WTC11 (cell line): Measurements from ENCODE around the gene ATP2C1. TPM values are rescaled to one million over a fixed set of nuclear protein-coding genes. Genes with fewer than 3 reads are reported as not detected.

Experiments
- ATAC-seq: fragments of 200-7000 bp; cut with Tn5 transposase; 2 replicates; pipeline ENCODE4 v1.10.0; 2021; ENCODE audit warnings: mild to moderate bottlenecking, moderate library complexity
- CTCF ChIA-PET: fragments of 300-600 bp; sonication (Branson Sonifier 250); formaldehyde crosslinking; loops from one replicate; lab custom pipeline; 2021; ENCODE audit warnings: antibody characterized with exemption; lab: Charles Lee
- POLR2A ChIA-PET: fragments of 350-600 bp; sonication (Branson Sonifier 250); formaldehyde crosslinking; loops from one replicate; lab custom pipeline; 2021; ENCODE audit warnings: antibody characterized with exemption; lab: Charles Lee
- DNase-seq: peaks from one replicate; pipeline ENCODE4 v3.0.0; 2021; ENCODE audit warnings: low spot score
- H3K27ac Mint-ChIP-seq: 2 replicates; pipeline ENCODE4 v1.8.0; 2021; ENCODE audit warnings: mixed read lengths
- H3K27me3 Mint-ChIP-seq: 2 replicates; pipeline ENCODE4 v1.8.0; 2021; ENCODE audit warnings: low read depth, mild to moderate bottlenecking, moderate library complexity, mixed read lengths
- H3K36me3 Mint-ChIP-seq: 2 replicates; pipeline ENCODE4 v1.8.0; 2021; ENCODE audit warnings: mixed read lengths
- H3K4me1 Mint-ChIP-seq: 2 replicates; pipeline ENCODE4 v1.8.0; 2022; ENCODE audit warnings: mixed read lengths
- H3K4me3 Mint-ChIP-seq: 2 replicates; pipeline ENCODE4 v1.8.0; 2021; ENCODE audit warnings: mild to moderate bottlenecking, moderate library complexity, mixed read lengths
- H3K9me3 Mint-ChIP-seq: 2 replicates; pipeline ENCODE4 v1.8.0; 2021; ENCODE audit warnings: mixed read lengths
- ELF4 ChIP-seq: sonication (generic); formaldehyde crosslinking; IDR thresholded peaks from 2 replicates; pipeline ENCODE4 v1.8.1; 2022; ENCODE audit warnings: low read depth, mild to moderate bottlenecking, moderate library complexity, missing genetic modification reagents
- JUN ChIP-seq: sonication (generic); formaldehyde crosslinking; IDR thresholded peaks from 2 replicates; pipeline ENCODE4 v1.8.0; 2023; ENCODE audit warnings: mild to moderate bottlenecking, missing genetic modification reagents
- MXD4 ChIP-seq: fragments of 250-450 bp; sonication (Bioruptor Pico); IDR thresholded peaks from 2 replicates; pipeline ENCODE4 v1.8.0; 2021; ENCODE audit warnings: mild to moderate bottlenecking, moderate library complexity, borderline replicate concordance
- MYBL2 ChIP-seq: sonication (generic); formaldehyde crosslinking; IDR thresholded peaks from 2 replicates; pipeline ENCODE4 v1.8.1; 2023; ENCODE audit warnings: mild to moderate bottlenecking, moderate library complexity, missing genetic modification reagents
- NFE2L1 ChIP-seq: sonication (generic); formaldehyde crosslinking; IDR thresholded peaks from 2 replicates; pipeline ENCODE4 v1.8.1; 2023; ENCODE audit warnings: missing genetic modification reagents
- OVOL2 ChIP-seq: fragments of 250-450 bp; sonication (Bioruptor Pico); IDR thresholded peaks from 2 replicates; pipeline ENCODE4 v1.9.0; 2021; ENCODE audit warnings: mild to moderate bottlenecking, borderline replicate concordance
- RORB ChIP-seq: fragments of 250-450 bp; sonication (Bioruptor Pico); IDR thresholded peaks from 2 replicates; pipeline ENCODE4 v1.9.0; 2021; ENCODE audit warnings: mild to moderate bottlenecking
- ZNF219 ChIP-seq: sonication (generic); formaldehyde crosslinking; IDR thresholded peaks from 2 replicates; pipeline ENCODE4 v1.8.0; 2023; ENCODE audit warnings: missing genetic modification reagents, mild to moderate bottlenecking, borderline replicate concordance
- ZNF232 ChIP-seq: sonication (generic); formaldehyde crosslinking; IDR thresholded peaks from 2 replicates; pipeline ENCODE4 v1.8.0; 2022; ENCODE audit warnings: mild to moderate bottlenecking, missing genetic modification reagents
- ZNF263 ChIP-seq: sonication (generic); formaldehyde crosslinking; IDR thresholded peaks from 2 replicates; pipeline ENCODE4 v1.8.1; 2022; ENCODE audit warnings: low read depth, mild to moderate bottlenecking, moderate library complexity, missing genetic modification reagents
- total RNA-seq: library from RNA; stranded (reverse); gene quantifications from 3 replicates; pipeline ENCODE4 v1.2.3, GENCODE V29; 2021
- TF ChIP-seq, protein P1 (sequence below): fragments of 250-450 bp; sonication (Bioruptor Pico); conservative IDR thresholded peaks from 2 replicates; pipeline ENCODE4 v1.9.0; 2021; ENCODE audit warnings: mild to moderate bottlenecking
- TF ChIP-seq, protein P2 (sequence below): fragments of 250-450 bp; sonication (Bioruptor Pico); IDR thresholded peaks from 2 replicates; pipeline ENCODE4 v1.8.0; 2021; ENCODE audit warnings: mild to moderate bottlenecking
- TF ChIP-seq, protein P3 (sequence below): fragments of 200-600 bp; IDR thresholded peaks from 2 replicates; pipeline ENCODE4 v1.8.0; 2022; ENCODE audit warnings: antibody characterized with exemption
- TF ChIP-seq, protein P4 (sequence below): sonication (generic); formaldehyde crosslinking; IDR thresholded peaks from 2 replicates; pipeline ENCODE4 v1.8.1; 2023; ENCODE audit warnings: mild to moderate bottlenecking, missing genetic modification reagents
- TF ChIP-seq, protein P5 (sequence below): sonication (generic); formaldehyde crosslinking; IDR thresholded peaks from 2 replicates; pipeline ENCODE4 v1.8.0; 2023; ENCODE audit warnings: missing genetic modification reagents, mild to moderate bottlenecking, borderline replicate concordance

ATP2C1 gene
- total RNA-seq, 1 experiment from 2014 or later = 62.5 TPM

DNA sequence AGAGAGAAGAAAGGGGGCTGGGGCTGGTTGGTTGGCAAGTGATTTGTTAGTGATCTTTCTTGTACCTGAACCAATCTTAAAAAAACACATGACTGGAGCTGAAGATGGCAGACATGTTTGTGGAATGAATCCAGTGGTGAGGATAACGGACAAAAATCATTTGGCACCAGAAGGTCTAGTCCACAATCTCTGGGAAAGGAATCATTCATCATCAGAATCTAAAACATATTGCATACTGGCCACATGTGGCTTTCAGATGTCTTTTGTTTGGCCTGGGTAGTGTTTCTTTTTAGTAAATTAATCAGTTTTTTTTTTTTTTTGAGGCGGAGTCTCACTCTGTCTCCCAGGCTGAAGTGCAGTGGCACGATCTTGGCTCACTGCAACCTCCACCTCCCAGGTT, 137.8 kb downstream of the ATP2C1 start (continued):
- TF ChIP-seq, protein P1, sequence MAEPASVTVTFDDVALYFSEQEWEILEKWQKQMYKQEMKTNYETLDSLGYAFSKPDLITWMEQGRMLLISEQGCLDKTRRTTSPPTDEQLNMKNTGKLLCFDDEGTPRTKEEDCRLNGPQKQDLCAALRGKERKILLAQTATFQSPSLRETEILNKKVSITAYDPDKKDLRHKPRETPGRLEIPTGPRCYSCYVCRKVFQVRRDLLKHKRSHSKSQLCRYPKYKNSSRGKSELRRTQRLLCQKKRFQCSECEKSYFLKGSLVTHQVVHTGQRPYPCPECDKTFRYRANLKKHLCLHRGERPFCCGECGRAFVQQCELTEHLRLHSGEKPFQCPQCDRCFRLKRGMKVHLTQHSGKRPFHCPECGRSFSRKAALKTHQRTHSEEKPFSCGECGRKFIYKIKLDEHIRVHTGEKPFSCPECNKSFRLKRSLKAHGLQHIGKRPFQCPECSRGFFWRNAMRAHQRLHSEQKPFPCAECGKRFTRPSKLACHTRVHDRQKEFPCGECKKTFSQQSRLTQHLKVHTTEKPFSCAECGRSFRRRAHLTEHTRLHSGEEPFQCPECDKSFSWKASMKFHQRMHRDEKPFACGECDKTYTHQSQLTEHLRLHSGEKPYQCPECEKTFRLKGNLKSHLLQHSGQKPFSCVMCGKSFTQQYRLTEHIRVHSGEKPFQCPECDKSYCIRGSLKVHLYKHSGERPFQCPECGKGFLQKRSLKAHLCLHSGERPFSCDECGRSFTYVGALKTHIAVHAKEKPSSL (CRISPR knock-in tag) = no peak
- TF ChIP-seq, protein P2, sequence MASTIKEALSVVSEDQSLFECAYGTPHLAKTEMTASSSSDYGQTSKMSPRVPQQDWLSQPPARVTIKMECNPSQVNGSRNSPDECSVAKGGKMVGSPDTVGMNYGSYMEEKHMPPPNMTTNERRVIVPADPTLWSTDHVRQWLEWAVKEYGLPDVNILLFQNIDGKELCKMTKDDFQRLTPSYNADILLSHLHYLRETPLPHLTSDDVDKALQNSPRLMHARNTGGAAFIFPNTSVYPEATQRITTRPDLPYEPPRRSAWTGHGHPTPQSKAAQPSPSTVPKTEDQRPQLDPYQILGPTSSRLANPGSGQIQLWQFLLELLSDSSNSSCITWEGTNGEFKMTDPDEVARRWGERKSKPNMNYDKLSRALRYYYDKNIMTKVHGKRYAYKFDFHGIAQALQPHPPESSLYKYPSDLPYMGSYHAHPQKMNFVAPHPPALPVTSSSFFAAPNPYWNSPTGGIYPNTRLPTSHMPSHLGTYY (CRISPR knock-in tag) = no peak

DNA sequence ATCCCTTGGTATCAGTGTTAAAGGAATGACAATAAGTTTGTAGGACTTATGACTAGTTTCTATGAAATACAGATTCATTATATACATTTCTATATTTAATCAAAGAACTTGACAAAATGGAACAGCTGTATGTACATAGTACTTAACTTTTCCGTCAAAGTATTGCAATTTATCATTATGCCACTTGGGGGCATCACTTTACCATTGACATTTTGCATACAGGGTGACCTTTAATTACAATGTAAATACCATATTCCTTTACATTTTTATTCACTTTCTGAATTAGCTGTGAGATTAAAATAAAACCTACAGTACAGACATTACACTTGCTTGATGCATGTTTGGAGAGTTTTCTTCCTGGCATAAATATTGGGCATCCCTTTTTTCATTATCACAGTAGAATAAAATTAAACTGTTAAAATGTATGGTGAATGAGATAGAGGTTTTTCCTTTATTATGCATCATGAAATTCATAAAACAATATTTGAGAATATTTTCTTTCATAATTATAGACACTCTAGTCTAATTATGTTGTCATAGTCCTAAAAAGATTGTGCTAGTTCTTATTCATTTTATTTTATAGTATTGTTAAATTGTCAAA, 139.7 kb downstream of the ATP2C1 start:
- TF ChIP-seq, protein P3, sequence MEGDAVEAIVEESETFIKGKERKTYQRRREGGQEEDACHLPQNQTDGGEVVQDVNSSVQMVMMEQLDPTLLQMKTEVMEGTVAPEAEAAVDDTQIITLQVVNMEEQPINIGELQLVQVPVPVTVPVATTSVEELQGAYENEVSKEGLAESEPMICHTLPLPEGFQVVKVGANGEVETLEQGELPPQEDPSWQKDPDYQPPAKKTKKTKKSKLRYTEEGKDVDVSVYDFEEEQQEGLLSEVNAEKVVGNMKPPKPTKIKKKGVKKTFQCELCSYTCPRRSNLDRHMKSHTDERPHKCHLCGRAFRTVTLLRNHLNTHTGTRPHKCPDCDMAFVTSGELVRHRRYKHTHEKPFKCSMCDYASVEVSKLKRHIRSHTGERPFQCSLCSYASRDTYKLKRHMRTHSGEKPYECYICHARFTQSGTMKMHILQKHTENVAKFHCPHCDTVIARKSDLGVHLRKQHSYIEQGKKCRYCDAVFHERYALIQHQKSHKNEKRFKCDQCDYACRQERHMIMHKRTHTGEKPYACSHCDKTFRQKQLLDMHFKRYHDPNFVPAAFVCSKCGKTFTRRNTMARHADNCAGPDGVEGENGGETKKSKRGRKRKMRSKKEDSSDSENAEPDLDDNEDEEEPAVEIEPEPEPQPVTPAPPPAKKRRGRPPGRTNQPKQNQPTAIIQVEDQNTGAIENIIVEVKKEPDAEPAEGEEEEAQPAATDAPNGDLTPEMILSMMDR = peak; percentile 35; the same call in 1 of the 2 replicates
- TF ChIP-seq NFE2L1 (CRISPR knock-in tag) (no peak), MYBL2 (CRISPR knock-in tag) (no peak), ZNF263 (no peak)
- Mint-ChIP-seq H3K27ac (no peak overlapping the region), H3K9me3 (no peaks in the 10 kb centered on the region), H3K4me3 (no peak overlapping the region), H3K27me3 (no peaks in the 10 kb centered on the region), H3K36me3 (no peaks in the 10 kb centered on the region), H3K4me1 (peaks cover 3% of the 10 kb centered on the region; the same call in 1 of the 2 replicates)
- POLR2A ChIA-PET = no interaction called here
- CTCF ChIA-PET = interaction anchor here (0.9 to 1.7 kb wide), 7 partner anchors 8 to 183 kb away, joined by 3 to 6 read pairs (median 3); no protein-coding TSS in a partner anchor
- no peak for DNase-seq
- ATAC-seq = no peak

DNA sequence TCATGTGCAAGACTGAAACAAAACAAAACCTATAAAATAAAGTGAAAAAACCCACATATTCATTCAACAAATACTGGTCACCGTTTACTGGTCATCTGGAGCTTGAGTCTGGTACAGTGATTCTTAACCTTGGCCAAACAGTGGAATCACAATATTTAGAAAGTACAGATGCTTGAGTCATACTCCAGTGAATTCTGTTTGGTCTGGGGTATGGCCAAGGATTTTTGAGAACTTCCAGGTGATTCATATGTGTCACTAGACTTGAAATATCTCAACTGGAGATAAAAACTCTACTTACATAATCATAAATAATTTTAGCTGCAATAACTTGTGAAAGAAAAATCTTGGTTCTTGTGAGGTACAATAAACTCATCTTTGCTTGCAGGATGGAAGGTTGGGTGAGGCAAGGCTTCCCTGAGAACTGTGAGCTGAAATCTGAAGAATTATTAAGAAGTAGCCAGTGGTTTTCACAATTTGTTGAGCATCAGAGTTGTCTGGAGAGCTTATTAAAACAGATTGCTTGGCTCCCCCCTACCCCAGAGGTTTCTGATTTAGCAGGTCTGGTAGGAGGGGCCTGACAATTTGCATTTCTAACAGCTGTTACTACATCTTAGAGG, 142.4 kb downstream of the ATP2C1 start:
- POLR2A ChIA-PET = no interaction called here
- CTCF ChIA-PET = no interaction called here
- no peak for ATAC-seq

More for the DNA sequence above, 142.4 kb downstream of the ATP2C1 start:
- H3K27ac Mint-ChIP-seq = no peak overlapping the region
- peaks cover 9% of the 10 kb centered on the region for H3K4me1 Mint-ChIP-seq
- TF ChIP-seq ZNF232 (CRISPR knock-in tag) (no peak), OVOL2 (CRISPR knock-in tag) (no peak), JUN (CRISPR knock-in tag) (no peak), ZNF219 (CRISPR knock-in tag) (no peak), RORB (CRISPR knock-in tag) (no peak), ELF4 (CRISPR knock-in tag) (no peak), MXD4 (CRISPR knock-in tag) (no peak)
- TF ChIP-seq, protein P4, sequence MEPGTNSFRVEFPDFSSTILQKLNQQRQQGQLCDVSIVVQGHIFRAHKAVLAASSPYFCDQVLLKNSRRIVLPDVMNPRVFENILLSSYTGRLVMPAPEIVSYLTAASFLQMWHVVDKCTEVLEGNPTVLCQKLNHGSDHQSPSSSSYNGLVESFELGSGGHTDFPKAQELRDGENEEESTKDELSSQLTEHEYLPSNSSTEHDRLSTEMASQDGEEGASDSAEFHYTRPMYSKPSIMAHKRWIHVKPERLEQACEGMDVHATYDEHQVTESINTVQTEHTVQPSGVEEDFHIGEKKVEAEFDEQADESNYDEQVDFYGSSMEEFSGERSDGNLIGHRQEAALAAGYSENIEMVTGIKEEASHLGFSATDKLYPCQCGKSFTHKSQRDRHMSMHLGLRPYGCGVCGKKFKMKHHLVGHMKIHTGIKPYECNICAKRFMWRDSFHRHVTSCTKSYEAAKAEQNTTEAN = no peak
- TF ChIP-seq, protein P1 (CRISPR knock-in tag) = no peak
- TF ChIP-seq, protein P5, sequence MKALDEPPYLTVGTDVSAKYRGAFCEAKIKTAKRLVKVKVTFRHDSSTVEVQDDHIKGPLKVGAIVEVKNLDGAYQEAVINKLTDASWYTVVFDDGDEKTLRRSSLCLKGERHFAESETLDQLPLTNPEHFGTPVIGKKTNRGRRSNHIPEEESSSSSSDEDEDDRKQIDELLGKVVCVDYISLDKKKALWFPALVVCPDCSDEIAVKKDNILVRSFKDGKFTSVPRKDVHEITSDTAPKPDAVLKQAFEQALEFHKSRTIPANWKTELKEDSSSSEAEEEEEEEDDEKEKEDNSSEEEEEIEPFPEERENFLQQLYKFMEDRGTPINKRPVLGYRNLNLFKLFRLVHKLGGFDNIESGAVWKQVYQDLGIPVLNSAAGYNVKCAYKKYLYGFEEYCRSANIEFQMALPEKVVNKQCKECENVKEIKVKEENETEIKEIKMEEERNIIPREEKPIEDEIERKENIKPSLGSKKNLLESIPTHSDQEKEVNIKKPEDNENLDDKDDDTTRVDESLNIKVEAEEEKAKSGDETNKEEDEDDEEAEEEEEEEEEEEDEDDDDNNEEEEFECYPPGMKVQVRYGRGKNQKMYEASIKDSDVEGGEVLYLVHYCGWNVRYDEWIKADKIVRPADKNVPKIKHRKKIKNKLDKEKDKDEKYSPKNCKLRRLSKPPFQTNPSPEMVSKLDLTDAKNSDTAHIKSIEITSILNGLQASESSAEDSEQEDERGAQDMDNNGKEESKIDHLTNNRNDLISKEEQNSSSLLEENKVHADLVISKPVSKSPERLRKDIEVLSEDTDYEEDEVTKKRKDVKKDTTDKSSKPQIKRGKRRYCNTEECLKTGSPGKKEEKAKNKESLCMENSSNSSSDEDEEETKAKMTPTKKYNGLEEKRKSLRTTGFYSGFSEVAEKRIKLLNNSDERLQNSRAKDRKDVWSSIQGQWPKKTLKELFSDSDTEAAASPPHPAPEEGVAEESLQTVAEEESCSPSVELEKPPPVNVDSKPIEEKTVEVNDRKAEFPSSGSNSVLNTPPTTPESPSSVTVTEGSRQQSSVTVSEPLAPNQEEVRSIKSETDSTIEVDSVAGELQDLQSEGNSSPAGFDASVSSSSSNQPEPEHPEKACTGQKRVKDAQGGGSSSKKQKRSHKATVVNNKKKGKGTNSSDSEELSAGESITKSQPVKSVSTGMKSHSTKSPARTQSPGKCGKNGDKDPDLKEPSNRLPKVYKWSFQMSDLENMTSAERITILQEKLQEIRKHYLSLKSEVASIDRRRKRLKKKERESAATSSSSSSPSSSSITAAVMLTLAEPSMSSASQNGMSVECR (CRISPR knock-in tag) = no peak
- no peak for DNase-seq
- H3K27me3 Mint-ChIP-seq = no peaks in the 10 kb centered on the region
- no peak overlapping the region for H3K4me3 Mint-ChIP-seq
- H3K36me3 Mint-ChIP-seq = no peaks in the 10 kb centered on the region
- H3K9me3 Mint-ChIP-seq = no peaks in the 10 kb centered on the region
